Upper lobe of right lung (tissue), 1 donor: ENCODE data around the gene KANSL1. TPM values are rescaled to one million over a fixed set of nuclear protein-coding genes. Genes with fewer than 3 reads are reported as not detected.
"Not testable (repeated sequence)": the region's sequence is repeated elsewhere in the genome, so short reads cannot be mapped to it uniquely, and the experiment has no call there.

Experiments
- ATAC-seq: fragments of 200-7000 bp; cut with Tn5 transposase; one replicate; pipeline ENCODE4 v1.9.1; 2020; ENCODE audit warnings: mild to moderate bottlenecking, moderate library complexity
- DNase-seq: peaks from one replicate; pipeline ENCODE4 v3.0.0-alpha.2; 2020
- H3K27ac ChIP-seq: fragments of 200-600 bp; one replicate; pipeline ENCODE4 v1.8.0; 2022
- H3K27me3 ChIP-seq: fragments of 200-600 bp; one replicate; pipeline ENCODE4 v1.8.0; 2022; ENCODE audit warnings: mild to moderate bottlenecking
- H3K36me3 ChIP-seq: fragments of 200-600 bp; one replicate; pipeline ENCODE4 v1.8.0; 2022
- H3K4me1 ChIP-seq: fragments of 200-600 bp; one replicate; pipeline ENCODE4 v1.8.0; 2022
- H3K4me3 ChIP-seq: fragments of 200-600 bp; one replicate; pipeline ENCODE4 v1.8.0; 2022; ENCODE audit warnings: mild to moderate bottlenecking
- H3K9me3 ChIP-seq: fragments of 200-600 bp; one replicate; pipeline ENCODE4 v1.8.0; 2022
- intact Hi-C: fragments of 100-400 bp; cut with DNase I; formaldehyde crosslinking; loops from one replicate; pipeline ENCODE4 v1.11.0; 2022
- total RNA-seq: library from RNA; stranded (reverse); fragmentation: NEBNext Ultra II Directional; extraction: Animal tissue kit (Norgen Biotek cat#: 25700); gene quantifications from one replicate; pipeline ENCODE4 v1.2.1, GENCODE V29; 2021
- TF ChIP-seq, protein P1 (sequence below): fragments of 200-600 bp; IDR thresholded peaks from one replicate; pipeline ENCODE4 v1.8.0; 2022; ENCODE audit warnings: antibody characterized with exemption
- donor health status: DM: no; HTN: yes; CAD: no; lungs with severe emphysema.

KANSL1 gene
- total RNA-seq, 1 donor from 2014 or later: 69.8 TPM

DNA sequence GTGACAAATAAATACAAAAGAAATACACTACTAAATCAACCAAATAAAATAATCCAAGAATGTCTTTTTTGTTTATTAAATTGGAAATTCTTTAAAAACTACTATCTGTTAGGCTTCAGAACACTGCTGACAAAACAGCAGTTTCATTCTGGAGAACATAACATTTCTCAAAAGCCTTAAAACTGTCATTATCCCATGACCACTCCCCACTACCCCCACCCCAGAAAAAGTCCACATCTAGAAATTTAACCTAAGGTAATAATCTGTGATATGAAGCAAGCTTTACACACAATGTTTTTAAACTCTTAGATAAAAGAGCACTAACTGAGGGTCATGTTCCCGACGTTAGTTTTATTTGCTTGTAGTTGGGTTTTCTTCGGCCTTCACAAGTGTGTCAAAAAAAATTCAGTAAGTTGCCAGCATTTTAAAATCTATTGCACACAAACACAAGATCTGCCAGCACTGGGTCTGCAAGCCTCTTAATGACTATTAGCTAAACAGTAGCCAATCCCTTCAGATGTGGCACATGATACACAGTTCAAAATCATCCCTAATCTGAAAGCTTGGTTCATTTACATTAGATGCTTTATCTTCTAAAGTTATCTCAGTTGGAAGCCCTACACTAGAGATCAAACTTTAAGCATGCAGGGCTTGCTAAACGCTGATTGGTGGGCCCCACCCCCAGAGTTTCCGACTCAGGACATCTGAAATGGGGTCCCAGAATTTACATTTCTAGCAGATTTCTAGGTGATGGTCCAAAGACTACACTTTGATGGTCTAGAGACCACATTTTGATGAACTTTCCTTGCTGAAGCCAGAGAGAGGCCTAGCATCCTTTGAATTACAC lies 75.2 kb downstream of the KANSL1 start:
- Histone ChIP-seq H3K4me1 (peaks cover 39% of the 10 kb centered on the region), H3K4me3 (no peak overlapping the region), H3K27me3 (no peaks in the 10 kb centered on the region), H3K9me3 (no peaks in the 10 kb centered on the region), H3K36me3 (no peaks in the 10 kb centered on the region), H3K27ac (no peak overlapping the region)
- no peak for ATAC-seq
- TF ChIP-seq, protein P1, sequence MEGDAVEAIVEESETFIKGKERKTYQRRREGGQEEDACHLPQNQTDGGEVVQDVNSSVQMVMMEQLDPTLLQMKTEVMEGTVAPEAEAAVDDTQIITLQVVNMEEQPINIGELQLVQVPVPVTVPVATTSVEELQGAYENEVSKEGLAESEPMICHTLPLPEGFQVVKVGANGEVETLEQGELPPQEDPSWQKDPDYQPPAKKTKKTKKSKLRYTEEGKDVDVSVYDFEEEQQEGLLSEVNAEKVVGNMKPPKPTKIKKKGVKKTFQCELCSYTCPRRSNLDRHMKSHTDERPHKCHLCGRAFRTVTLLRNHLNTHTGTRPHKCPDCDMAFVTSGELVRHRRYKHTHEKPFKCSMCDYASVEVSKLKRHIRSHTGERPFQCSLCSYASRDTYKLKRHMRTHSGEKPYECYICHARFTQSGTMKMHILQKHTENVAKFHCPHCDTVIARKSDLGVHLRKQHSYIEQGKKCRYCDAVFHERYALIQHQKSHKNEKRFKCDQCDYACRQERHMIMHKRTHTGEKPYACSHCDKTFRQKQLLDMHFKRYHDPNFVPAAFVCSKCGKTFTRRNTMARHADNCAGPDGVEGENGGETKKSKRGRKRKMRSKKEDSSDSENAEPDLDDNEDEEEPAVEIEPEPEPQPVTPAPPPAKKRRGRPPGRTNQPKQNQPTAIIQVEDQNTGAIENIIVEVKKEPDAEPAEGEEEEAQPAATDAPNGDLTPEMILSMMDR: no peak
- no peak for DNase-seq
- intact Hi-C loops: no loop called here

DNA sequence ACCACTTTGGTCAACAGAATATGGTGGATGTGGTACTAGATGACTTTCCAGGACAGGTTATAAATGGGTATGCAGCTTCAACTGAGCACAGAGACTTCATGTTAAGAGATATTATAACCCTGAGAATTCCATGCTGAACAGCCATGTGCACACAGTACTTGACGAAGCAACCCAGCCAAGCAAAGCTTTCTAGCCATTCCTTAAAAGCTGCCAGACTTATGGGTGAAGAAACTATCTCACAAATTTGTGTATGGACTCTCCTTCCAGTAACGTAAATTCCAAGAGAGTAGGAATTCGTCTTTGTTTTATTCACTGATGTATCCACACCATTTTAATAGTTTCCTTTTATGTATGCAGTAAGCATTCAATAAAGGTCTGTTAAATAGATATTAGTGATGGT lies 76.1 kb downstream of the KANSL1 start:
- no peak for ATAC-seq
- Histone ChIP-seq H3K36me3 (no peaks in the 10 kb centered on the region), H3K27me3 (no peaks in the 10 kb centered on the region), H3K9me3 (no peaks in the 10 kb centered on the region), H3K4me3 (no peak overlapping the region), H3K4me1 (peaks cover 32% of the 10 kb centered on the region), H3K27ac (no peak overlapping the region)
- intact Hi-C loops: no loop called here
- TF ChIP-seq, protein P1: no peak
- DNase-seq: no peak

DNA sequence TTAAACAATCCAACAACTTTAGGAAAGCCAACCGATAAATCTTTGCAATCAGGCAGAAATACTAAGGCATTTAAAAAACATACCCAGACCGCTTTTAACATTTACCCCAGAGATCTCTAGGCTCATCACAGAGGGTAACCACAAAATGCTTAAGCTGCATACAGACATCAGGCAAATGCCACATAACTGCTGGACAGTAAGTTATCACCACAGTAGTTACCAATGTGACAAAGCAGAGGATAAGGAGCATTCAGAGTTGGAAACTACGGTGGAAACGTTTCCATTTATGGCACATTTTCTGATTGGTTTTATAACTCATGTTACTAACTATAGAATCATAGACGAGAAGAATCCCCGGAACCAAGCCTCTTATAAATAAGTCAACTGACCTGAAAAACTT lies 77.5 kb downstream of the KANSL1 start:
- Histone ChIP-seq H3K27me3 (no peaks in the 10 kb centered on the region), H3K4me1 (peaks cover 23% of the 10 kb centered on the region), H3K4me3 (no peak overlapping the region), H3K36me3 (no peaks in the 10 kb centered on the region), H3K27ac (no peak overlapping the region), H3K9me3 (no peaks in the 10 kb centered on the region)
- intact Hi-C loops: no loop called here
- DNase-seq: no peak
- TF ChIP-seq, protein P1: no peak
- no peak for ATAC-seq

DNA sequence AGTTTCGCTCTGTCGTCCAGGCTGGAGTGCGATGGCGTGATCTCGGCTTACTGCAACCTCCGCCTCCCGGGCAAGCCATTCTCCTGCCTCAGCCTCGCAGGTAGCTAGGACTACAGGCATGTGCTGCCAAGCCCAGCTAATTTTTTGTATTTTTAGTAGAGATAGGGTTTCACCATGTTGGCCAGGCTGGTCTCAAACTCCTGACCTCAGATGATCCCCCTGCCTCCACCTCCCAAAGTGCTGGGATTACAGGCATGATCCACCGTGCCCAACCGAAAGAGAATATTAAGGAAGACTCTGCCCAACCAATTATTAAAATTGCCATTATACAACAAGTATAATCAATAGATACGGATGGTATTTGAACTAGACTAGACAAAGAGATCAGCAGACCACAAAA lies 82.0 kb downstream of the KANSL1 start:
- H3K9me3 ChIP-seq, H3K4me3 ChIP-seq, DNase-seq, intact Hi-C loops, H3K36me3 ChIP-seq, H3K27ac ChIP-seq, ATAC-seq, H3K27me3 ChIP-seq: not testable (repeated sequence)
- H3K4me1 ChIP-seq: peaks cover 52% of the 10 kb centered on the region

DNA sequence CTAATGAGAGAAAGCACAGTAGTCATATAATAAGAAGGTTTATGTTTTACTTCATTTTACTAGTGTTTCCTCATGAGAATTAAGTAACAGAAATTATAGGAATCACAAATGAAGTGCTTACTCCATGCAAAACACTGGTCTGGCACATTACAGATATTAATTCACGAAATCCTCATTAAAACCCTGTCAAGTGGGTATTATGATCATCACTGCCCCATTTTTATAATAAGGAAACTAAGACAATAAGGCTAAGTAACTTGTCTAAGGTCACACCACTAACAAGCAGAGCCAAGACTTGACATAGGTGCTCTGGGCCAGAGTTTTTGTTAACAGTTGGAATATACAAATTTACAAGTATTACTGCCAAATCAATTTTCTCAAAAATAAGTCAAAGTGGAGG lies 83.0 kb downstream of the KANSL1 start:
- DNase-seq (no peak), ATAC-seq (no peak)
- no peaks in the 10 kb centered on the region for H3K27me3 ChIP-seq
- peaks cover 47% of the 10 kb centered on the region for H3K4me1 ChIP-seq
- no peak overlapping the region for H3K27ac ChIP-seq
- intact Hi-C loops: no loop called here
- H3K9me3 ChIP-seq: no peaks in the 10 kb centered on the region
- TF ChIP-seq, protein P1: no peak
- no peak overlapping the region for H3K4me3 ChIP-seq
- no peaks in the 10 kb centered on the region for H3K36me3 ChIP-seq

DNA sequence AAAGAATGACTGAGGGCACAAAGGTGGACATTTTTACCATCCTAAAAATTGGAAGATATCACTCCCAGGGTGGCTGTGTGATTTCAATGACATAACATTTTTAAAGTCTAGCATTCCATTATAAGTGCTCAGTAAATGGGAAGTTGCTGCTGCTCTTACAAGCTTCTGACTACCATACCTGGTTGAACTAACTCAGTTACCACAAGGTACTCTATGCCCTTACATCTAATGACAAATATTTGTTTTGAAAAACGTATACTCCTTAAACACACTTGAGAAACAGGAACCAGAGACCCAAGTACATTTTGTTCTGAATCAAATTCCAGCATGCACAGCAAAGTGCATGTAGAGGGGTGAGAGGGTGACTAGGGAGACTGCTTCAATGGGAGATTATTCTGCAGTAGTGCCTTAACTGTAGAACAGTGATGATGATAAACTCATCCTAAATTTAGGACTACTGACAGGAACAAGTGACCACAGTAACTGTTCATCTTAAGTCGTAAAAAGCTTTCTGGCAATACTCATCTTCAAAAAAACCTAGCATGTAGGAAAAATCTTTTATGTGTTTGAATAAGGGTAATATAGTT lies 83.5 kb downstream of the KANSL1 start:
- Histone ChIP-seq H3K36me3 (no peaks in the 10 kb centered on the region), H3K4me1 (peaks cover 46% of the 10 kb centered on the region), H3K4me3 (no peak overlapping the region), H3K27me3 (no peaks in the 10 kb centered on the region), H3K9me3 (no peaks in the 10 kb centered on the region), H3K27ac (no peak overlapping the region)
- ATAC-seq: no peak
- DNase-seq: no peak
- TF ChIP-seq, protein P1: no peak
- intact Hi-C loops: no loop called here
